ENCODE data around the gene EVPL. TPM values are rescaled to one million over a fixed set of nuclear protein-coding genes. Genes with fewer than 3 reads are reported as not detected.

Gene EVPL
- total and polyA plus RNA-seq, 2 of the 13 experiments (the other 11 are each of a cell fraction or from before 2014, with no cell fraction given) = 2.1 to 8.2 TPM

- TF ChIP-seq MED1 (CRISPR knock-in tag; IDR thresholded peaks at IDR 0.05) = peak; percentile 74
- TF ChIP-seq GZF1 (CRISPR knock-in tag; IDR thresholded peaks at IDR 0.05) = peak; percentile 79
- TF ChIP-seq ZNF850 (CRISPR knock-in tag; conservative IDR thresholded peaks at IDR 0.05) = peak; percentile 91; the same call in 1 of the 2 replicates
- peak; percentile 87; the same call in 1 of the 2 replicates for TF ChIP-seq ZNF343 (CRISPR knock-in tag; IDR thresholded peaks at IDR 0.05)
- no peak for TF ChIP-seq REXO4 (CRISPR knock-in tag; IDR thresholded peaks at IDR 0.05; ENCODE audit: borderline replicate concordance)
- TF ChIP-seq ZNF251 (CRISPR knock-in tag; IDR thresholded peaks at IDR 0.05) = no peak
- no peak; the same call in 1 of the 2 replicates for TF ChIP-seq MYC (CRISPR knock-in tag; IDR thresholded peaks at IDR 0.05; ENCODE audit: borderline replicate concordance)
- peak; percentile 73; the same call in 1 of the 2 replicates for TF ChIP-seq ZMYM2 (CRISPR knock-in tag; IDR thresholded peaks at IDR 0.05)
- peak; percentile 89 for TF ChIP-seq ERF (CRISPR knock-in tag; IDR thresholded peaks at IDR 0.05)
- peak; percentile 61 for TF ChIP-seq MAX (IDR thresholded peaks at IDR 0.05)
- TF ChIP-seq PAX8 (CRISPR knock-in tag; IDR thresholded peaks at IDR 0.05; ENCODE audit: borderline replicate concordance) = peak; percentile 37; the same call in 1 of the 2 replicates
- TF ChIP-seq ZFP62 (CRISPR knock-in tag; IDR thresholded peaks at IDR 0.05) = no peak
- TF ChIP-seq ZBTB39 (CRISPR knock-in tag; IDR thresholded peaks at IDR 0.05) = peak; percentile 83; the same call in 1 of the 2 replicates
- TF ChIP-seq CCDC6 (CRISPR knock-in tag; IDR thresholded peaks at IDR 0.05) = peak; percentile 88
- TF ChIP-seq ATF7-NPFF (CRISPR knock-in tag; IDR thresholded peaks at IDR 0.05; ENCODE audit: low read depth) = peak; percentile 64
- TF ChIP-seq TAF1 (CRISPR knock-in tag; IDR thresholded peaks at IDR 0.05) = peak; percentile 96
- TF ChIP-seq CHD4 (IDR thresholded peaks at IDR 0.05; ENCODE audit: borderline replicate concordance, low read length) = no peak
- TF ChIP-seq AKNA (CRISPR knock-in tag; IDR thresholded peaks at IDR 0.05; ENCODE audit: borderline replicate concordance) = no peak
- no peak for TF ChIP-seq ZXDC (CRISPR knock-in tag; IDR thresholded peaks at IDR 0.05)
- peak; percentile 86 for TF ChIP-seq THAP11 (CRISPR knock-in tag; IDR thresholded peaks at IDR 0.05)
Measured at GRCh38 chr17:75978938-75979704, 48.0 kb downstream of the EVPL start, which contains the start of the genes ACOX1 and TEN1 (continued).

Measured in HepG2 (cell line).